Measurements from ENCODE around the gene MDN1.

DNA sequence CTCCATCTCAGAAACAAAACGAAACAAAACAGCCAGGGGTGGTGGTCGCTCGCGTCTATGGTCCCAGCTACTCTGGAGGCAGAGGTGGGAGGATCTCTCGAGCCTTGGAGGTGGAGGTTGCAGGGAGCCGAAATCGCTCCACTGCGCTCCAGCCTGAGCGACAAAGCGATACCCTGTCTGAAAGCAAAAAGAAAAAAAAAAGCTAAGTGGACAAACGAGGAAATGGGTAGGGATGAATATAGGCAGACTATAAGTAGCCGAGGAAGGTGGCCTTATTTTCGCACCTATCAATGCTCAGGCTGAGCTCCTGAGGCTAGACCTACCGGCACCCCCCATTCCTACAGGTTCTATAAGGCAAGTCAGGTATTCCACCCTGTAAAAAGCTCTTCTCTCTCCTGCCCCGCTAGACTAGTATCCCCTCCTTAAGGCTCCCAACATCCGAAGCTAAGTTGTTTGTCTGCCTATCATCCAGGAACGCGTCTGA, 9.4 kb upstream of the MDN1 start:
- TF ChIP-seq, protein P1, sequence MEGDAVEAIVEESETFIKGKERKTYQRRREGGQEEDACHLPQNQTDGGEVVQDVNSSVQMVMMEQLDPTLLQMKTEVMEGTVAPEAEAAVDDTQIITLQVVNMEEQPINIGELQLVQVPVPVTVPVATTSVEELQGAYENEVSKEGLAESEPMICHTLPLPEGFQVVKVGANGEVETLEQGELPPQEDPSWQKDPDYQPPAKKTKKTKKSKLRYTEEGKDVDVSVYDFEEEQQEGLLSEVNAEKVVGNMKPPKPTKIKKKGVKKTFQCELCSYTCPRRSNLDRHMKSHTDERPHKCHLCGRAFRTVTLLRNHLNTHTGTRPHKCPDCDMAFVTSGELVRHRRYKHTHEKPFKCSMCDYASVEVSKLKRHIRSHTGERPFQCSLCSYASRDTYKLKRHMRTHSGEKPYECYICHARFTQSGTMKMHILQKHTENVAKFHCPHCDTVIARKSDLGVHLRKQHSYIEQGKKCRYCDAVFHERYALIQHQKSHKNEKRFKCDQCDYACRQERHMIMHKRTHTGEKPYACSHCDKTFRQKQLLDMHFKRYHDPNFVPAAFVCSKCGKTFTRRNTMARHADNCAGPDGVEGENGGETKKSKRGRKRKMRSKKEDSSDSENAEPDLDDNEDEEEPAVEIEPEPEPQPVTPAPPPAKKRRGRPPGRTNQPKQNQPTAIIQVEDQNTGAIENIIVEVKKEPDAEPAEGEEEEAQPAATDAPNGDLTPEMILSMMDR (IDR thresholded peaks at IDR 0.05; ENCODE audit: low read length): no peak
- TF ChIP-seq EZH2 (optimal IDR thresholded peaks at IDR 0.05; ENCODE audit: low read depth, low read length) (no peak), EZH2phosphoT487 (IDR thresholded peaks at IDR 0.05; ENCODE audit: low read length) (no peak)
